Neural crest cell (in vitro differentiated cells): ENCODE measurements around the gene TCERG1L. TPM values are rescaled to one million over a fixed set of nuclear protein-coding genes. Genes with fewer than 3 reads are reported as not detected.
"Not testable (repeated sequence)": the region's sequence is repeated elsewhere in the genome, so short reads cannot be mapped to it uniquely, and the experiment has no call there.

Source experiments
- DNase-seq: peaks from one replicate; pipeline ENCODE4 v3.0.0; 2021; ENCODE audit warnings: low read depth, mixed read lengths, low spot score
- H3K27ac Mint-ChIP-seq: one replicate; pipeline ENCODE4 v1.8.0; 2021; ENCODE audit warnings: mild to moderate bottlenecking, mixed read lengths; ENCODE audit not compliant: unreplicated experiment
- H3K27me3 Mint-ChIP-seq: 2 replicates; pipeline ENCODE4 v1.8.0; 2021; ENCODE audit warnings: low read depth, mild to moderate bottlenecking, mixed read lengths
- H3K36me3 Mint-ChIP-seq: 2 replicates; pipeline ENCODE4 v1.8.0; 2021; ENCODE audit warnings: low read depth, mild to moderate bottlenecking, mixed read lengths
- H3K4me1 Mint-ChIP-seq: 2 replicates; pipeline ENCODE4 v1.8.0; 2021; ENCODE audit warnings: mixed read lengths
- H3K4me3 Mint-ChIP-seq: one replicate; pipeline ENCODE4 v1.8.0; 2021; ENCODE audit warnings: mild to moderate bottlenecking, mixed read lengths
- H3K9me3 Mint-ChIP-seq: 2 replicates; pipeline ENCODE4 v1.8.0; 2021; ENCODE audit warnings: mixed read lengths
- CTCF ChIP-seq: fragments of 200-600 bp; sonication (generic); conservative IDR thresholded peaks from 2 replicates; pipeline ENCODE4 v1.5.0; 2021; ENCODE audit warnings: antibody characterized with exemption, mild to moderate bottlenecking
- total RNA-seq: library from RNA; stranded (reverse); gene quantifications from 2 replicates; pipeline ENCODE4 v1.2.1, GENCODE V29; 2021

The TCERG1L gene
- total RNA-seq, 1 donor from 2014 or later: 0.96 TPM

- Mint-ChIP-seq H3K27me3 (no peaks in the 10 kb centered on the region), H3K9me3 (no peaks in the 10 kb centered on the region), H3K4me3 (no peak overlapping the region), H3K4me1 (no peaks in the 10 kb centered on the region), H3K36me3 (no peaks in the 10 kb centered on the region), H3K27ac (no peak overlapping the region)
- TF ChIP-seq CTCF: no peak
- DNase-seq: no peak
Observed at GRCh38 chr10:131180086-131180485, 131.4 kb downstream of the TCERG1L start.

- no peak for TF ChIP-seq CTCF
- Mint-ChIP-seq H3K27ac (no peak overlapping the region), H3K4me1 (no peaks in the 10 kb centered on the region), H3K27me3 (no peaks in the 10 kb centered on the region), H3K36me3 (no peaks in the 10 kb centered on the region), H3K4me3 (no peak overlapping the region), H3K9me3 (no peaks in the 10 kb centered on the region)
- no peak for DNase-seq
Observed at GRCh38 chr10:131179361-131179760, 132.2 kb downstream of the TCERG1L start.

- H3K27ac Mint-ChIP-seq: no peak overlapping the region
- no peaks in the 10 kb centered on the region for H3K4me1 Mint-ChIP-seq
- DNase-seq: no peak
- H3K9me3 Mint-ChIP-seq: no peaks in the 10 kb centered on the region
- TF ChIP-seq CTCF: no peak
- H3K36me3 Mint-ChIP-seq: no peaks in the 10 kb centered on the region
- H3K4me3 Mint-ChIP-seq: no peak overlapping the region
- no peaks in the 10 kb centered on the region for H3K27me3 Mint-ChIP-seq
Observed at GRCh38 chr10:131178521-131179331, 132.8 kb downstream of the TCERG1L start.

GRCh38 chr10:131177431-131178327 is 133.8 kb downstream of the TCERG1L start:
- Mint-ChIP-seq H3K9me3 (no peaks in the 10 kb centered on the region), H3K27me3 (no peaks in the 10 kb centered on the region), H3K36me3 (no peaks in the 10 kb centered on the region), H3K4me3 (no peak overlapping the region), H3K4me1 (no peaks in the 10 kb centered on the region), H3K27ac (no peak overlapping the region)
- TF ChIP-seq CTCF: no peak
- DNase-seq: no peak

GRCh38 chr10:131176907-131177306 is 134.6 kb downstream of the TCERG1L start:
- no peaks in the 10 kb centered on the region for H3K27me3 Mint-ChIP-seq
- H3K27ac Mint-ChIP-seq: no peak overlapping the region
- H3K36me3 Mint-ChIP-seq: no peaks in the 10 kb centered on the region
- no peak overlapping the region for H3K4me3 Mint-ChIP-seq
- H3K9me3 Mint-ChIP-seq: no peaks in the 10 kb centered on the region
- DNase-seq: no peak
- no peak for TF ChIP-seq CTCF
- H3K4me1 Mint-ChIP-seq: no peaks in the 10 kb centered on the region

GRCh38 chr10:131176324-131176723 is 135.2 kb downstream of the TCERG1L start:
- not testable (repeated sequence) for H3K9me3 Mint-ChIP-seq, H3K27ac Mint-ChIP-seq, DNase-seq, H3K4me1 Mint-ChIP-seq, H3K27me3 Mint-ChIP-seq, H3K36me3 Mint-ChIP-seq, H3K4me3 Mint-ChIP-seq
